Measurements from ENCODE around the gene SPPL3.

SPPL3 gene

GRCh38 chr12:120928864-120929652 is 24.9 kb upstream of the SPPL3 start:
- Histone ChIP-seq H3K9me3 (ENCODE audit: low read depth, low read length) (no peaks in the 10 kb centered on the region), H3K9ac (ENCODE audit: insufficient read length) (no peak overlapping the region), H3K36me3 (ENCODE audit: insufficient read depth, low read length) (no peaks in the 10 kb centered on the region), H3K4me3 (no peak overlapping the region), H3K27ac (no peak overlapping the region)
- no peak for DNase-seq (ENCODE audit: low read depth, low spot score)
- TF ChIP-seq FOXP2 (optimal IDR thresholded peaks at IDR 0.05; ENCODE audit: control extremely low read depth, extremely low read length, insufficient read depth) = no peak
- TF ChIP-seq POLR2AphosphoS5 (IDR thresholded peaks at IDR 0.05; ENCODE audit: borderline replicate concordance, low read depth, low read length) = no peak
- TF ChIP-seq EZH2 (IDR thresholded peaks at IDR 0.05) = no peak

GRCh38 chr12:120925740-120926563 is 21.8 kb upstream of the SPPL3 start:
- Histone ChIP-seq H3K27ac (no peak overlapping the region), H3K9ac (ENCODE audit: insufficient read length) (no peak overlapping the region), H3K9me3 (ENCODE audit: low read depth, low read length) (no peaks in the 10 kb centered on the region), H3K4me3 (no peak overlapping the region), H3K36me3 (ENCODE audit: insufficient read depth, low read length) (no peaks in the 10 kb centered on the region)
- no peak for DNase-seq (ENCODE audit: low read depth, low spot score)
- no peak for TF ChIP-seq FOXP2 (optimal IDR thresholded peaks at IDR 0.05; ENCODE audit: control extremely low read depth, extremely low read length, insufficient read depth)
- no peak for TF ChIP-seq POLR2AphosphoS5 (IDR thresholded peaks at IDR 0.05; ENCODE audit: borderline replicate concordance, low read depth, low read length)
- no peak for TF ChIP-seq EZH2 (IDR thresholded peaks at IDR 0.05)

DNA sequence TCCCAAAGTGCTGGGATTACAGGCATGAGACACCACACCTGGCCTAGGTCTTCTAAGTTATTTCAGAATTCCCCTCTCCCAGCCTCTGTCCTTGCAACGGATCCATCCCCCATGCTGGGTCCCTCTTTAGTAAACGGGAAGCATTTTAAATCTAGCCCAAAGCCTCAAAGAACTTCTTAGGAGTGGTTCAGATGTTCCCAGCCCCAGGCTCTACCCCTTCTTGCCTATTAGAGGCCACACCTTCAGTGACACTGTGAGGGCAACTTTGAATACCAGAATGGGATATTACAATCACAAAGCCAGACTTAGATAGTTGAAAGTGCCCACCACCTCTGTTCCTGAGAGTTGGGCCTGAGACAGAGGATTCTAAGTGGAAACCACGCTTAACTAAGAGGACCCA is 18.1 kb upstream of the SPPL3 start:
- no peak for DNase-seq (ENCODE audit: low read depth, low spot score)
- H3K27ac ChIP-seq = no peak overlapping the region

GRCh38 chr12:120921637-120922036 is 17.5 kb upstream of the SPPL3 start:
- H3K9ac ChIP-seq (ENCODE audit: insufficient read length) = no peak overlapping the region
- H3K9me3 ChIP-seq (ENCODE audit: low read depth, low read length) = peaks cover 5% of the 10 kb centered on the region; the same call in 1 of the 2 replicates
- H3K4me3 ChIP-seq = no peak overlapping the region
- no peaks in the 10 kb centered on the region for H3K36me3 ChIP-seq (ENCODE audit: insufficient read depth, low read length)
- no peak for DNase-seq (ENCODE audit: low read depth, low spot score)
- H3K27ac ChIP-seq = no peak overlapping the region
- TF ChIP-seq EZH2 (IDR thresholded peaks at IDR 0.05) (no peak), FOXP2 (optimal IDR thresholded peaks at IDR 0.05; ENCODE audit: control extremely low read depth, extremely low read length, insufficient read depth) (no peak), POLR2AphosphoS5 (IDR thresholded peaks at IDR 0.05; ENCODE audit: borderline replicate concordance, low read depth, low read length) (no peak)

More for the DNA sequence above, 18.1 kb upstream of the SPPL3 start:
- Histone ChIP-seq H3K4me3 (no peak overlapping the region), H3K36me3 (ENCODE audit: insufficient read depth, low read length) (no peaks in the 10 kb centered on the region), H3K9ac (ENCODE audit: insufficient read length) (no peak overlapping the region), H3K9me3 (ENCODE audit: low read depth, low read length) (peaks cover 5% of the 10 kb centered on the region; the same call in 1 of the 2 replicates)
- TF ChIP-seq POLR2AphosphoS5 (IDR thresholded peaks at IDR 0.05; ENCODE audit: borderline replicate concordance, low read depth, low read length) (no peak), FOXP2 (optimal IDR thresholded peaks at IDR 0.05; ENCODE audit: control extremely low read depth, extremely low read length, insufficient read depth) (no peak), EZH2 (IDR thresholded peaks at IDR 0.05) (no peak)

GRCh38 chr12:120920178-120920577 is 16.0 kb upstream of the SPPL3 start:
- H3K9me3 ChIP-seq (ENCODE audit: low read depth, low read length) = peaks cover 5% of the 10 kb centered on the region; the same call in 1 of the 2 replicates
- H3K27ac ChIP-seq = no peak overlapping the region
- H3K9ac ChIP-seq (ENCODE audit: insufficient read length) = no peak overlapping the region
- H3K36me3 ChIP-seq (ENCODE audit: insufficient read depth, low read length) = no peaks in the 10 kb centered on the region
- no peak for DNase-seq (ENCODE audit: low read depth, low spot score)
- H3K4me3 ChIP-seq = no peak overlapping the region
- no peak for TF ChIP-seq FOXP2 (optimal IDR thresholded peaks at IDR 0.05; ENCODE audit: control extremely low read depth, extremely low read length, insufficient read depth)
- TF ChIP-seq POLR2AphosphoS5 (IDR thresholded peaks at IDR 0.05; ENCODE audit: borderline replicate concordance, low read depth, low read length) = no peak

DNA sequence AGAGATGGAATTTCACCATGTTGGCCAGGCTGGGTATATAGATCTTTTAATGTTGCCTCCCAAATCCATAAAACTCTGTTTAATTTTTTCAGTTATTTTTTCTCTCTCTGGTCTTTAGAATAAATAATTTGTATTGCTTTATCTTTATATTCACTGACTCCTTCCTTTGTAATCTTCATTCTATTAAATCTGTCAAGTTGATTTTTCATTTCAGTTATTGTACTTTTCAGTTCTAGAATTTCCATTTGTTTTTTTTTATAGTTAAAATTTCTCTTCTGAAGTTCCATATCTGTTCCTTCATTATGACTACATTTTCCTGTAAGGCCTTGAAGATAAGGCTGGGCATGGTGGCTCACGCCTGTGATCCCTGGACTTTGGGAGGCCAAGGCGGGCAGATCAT is 13.6 kb upstream of the SPPL3 start:
- TF ChIP-seq FOXP2 (optimal IDR thresholded peaks at IDR 0.05; ENCODE audit: control extremely low read depth, extremely low read length, insufficient read depth) (no peak), EZH2 (IDR thresholded peaks at IDR 0.05) (no peak), POLR2AphosphoS5 (IDR thresholded peaks at IDR 0.05; ENCODE audit: borderline replicate concordance, low read depth, low read length) (no peak)
- no peak for DNase-seq (ENCODE audit: low read depth, low spot score)
- peaks cover 5% of the 10 kb centered on the region; the same call in 1 of the 2 replicates for H3K9me3 ChIP-seq (ENCODE audit: low read depth, low read length)
- H3K4me3 ChIP-seq = no peak overlapping the region
- no peak overlapping the region for H3K27ac ChIP-seq
- H3K9ac ChIP-seq (ENCODE audit: insufficient read length) = no peak overlapping the region
- no peaks in the 10 kb centered on the region for H3K36me3 ChIP-seq (ENCODE audit: insufficient read depth, low read length)

GRCh38 chr12:120916561-120916960 is 12.4 kb upstream of the SPPL3 start:
- H3K9me3 ChIP-seq (ENCODE audit: low read depth, low read length) = peaks cover 5% of the 10 kb centered on the region; the same call in 1 of the 2 replicates
- no peaks in the 10 kb centered on the region for H3K36me3 ChIP-seq (ENCODE audit: insufficient read depth, low read length)
- no peak overlapping the region for H3K4me3 ChIP-seq
- no peak for TF ChIP-seq POLR2AphosphoS5 (IDR thresholded peaks at IDR 0.05; ENCODE audit: borderline replicate concordance, low read depth, low read length)
- TF ChIP-seq FOXP2 (optimal IDR thresholded peaks at IDR 0.05; ENCODE audit: control extremely low read depth, extremely low read length, insufficient read depth) = no peak
- TF ChIP-seq EZH2 (IDR thresholded peaks at IDR 0.05) = no peak
- no peak for DNase-seq (ENCODE audit: low read depth, low spot score)
- H3K9ac ChIP-seq (ENCODE audit: insufficient read length) = no peak overlapping the region
- no peak overlapping the region for H3K27ac ChIP-seq

GRCh38 chr12:120914794-120915193 is 10.6 kb upstream of the SPPL3 start:
- no peak for DNase-seq (ENCODE audit: low read depth, low spot score)
- no peak for TF ChIP-seq FOXP2 (optimal IDR thresholded peaks at IDR 0.05; ENCODE audit: control extremely low read depth, extremely low read length, insufficient read depth)
- TF ChIP-seq POLR2AphosphoS5 (IDR thresholded peaks at IDR 0.05; ENCODE audit: borderline replicate concordance, low read depth, low read length) = no peak
- no peak for TF ChIP-seq EZH2 (IDR thresholded peaks at IDR 0.05)
- H3K27ac ChIP-seq = no peak overlapping the region
- H3K9me3 ChIP-seq (ENCODE audit: low read depth, low read length) = peaks cover 5% of the 10 kb centered on the region; the same call in 1 of the 2 replicates
- H3K4me3 ChIP-seq = no peak overlapping the region
- H3K36me3 ChIP-seq (ENCODE audit: insufficient read depth, low read length) = no peaks in the 10 kb centered on the region
- H3K9ac ChIP-seq (ENCODE audit: insufficient read length) = no peak overlapping the region

Measured in SK-N-MC (cell line).